ENCODE results near the gene UPF2. TPM values are rescaled to one million over a fixed set of nuclear protein-coding genes. Genes with fewer than 3 reads are reported as not detected.

The UPF2 gene
- total and polyA plus RNA-seq, 2 of the 13 experiments (the other 11 are each of a cell fraction or from before 2014, with no cell fraction given): 6.2 to 14.5 TPM

DNA sequence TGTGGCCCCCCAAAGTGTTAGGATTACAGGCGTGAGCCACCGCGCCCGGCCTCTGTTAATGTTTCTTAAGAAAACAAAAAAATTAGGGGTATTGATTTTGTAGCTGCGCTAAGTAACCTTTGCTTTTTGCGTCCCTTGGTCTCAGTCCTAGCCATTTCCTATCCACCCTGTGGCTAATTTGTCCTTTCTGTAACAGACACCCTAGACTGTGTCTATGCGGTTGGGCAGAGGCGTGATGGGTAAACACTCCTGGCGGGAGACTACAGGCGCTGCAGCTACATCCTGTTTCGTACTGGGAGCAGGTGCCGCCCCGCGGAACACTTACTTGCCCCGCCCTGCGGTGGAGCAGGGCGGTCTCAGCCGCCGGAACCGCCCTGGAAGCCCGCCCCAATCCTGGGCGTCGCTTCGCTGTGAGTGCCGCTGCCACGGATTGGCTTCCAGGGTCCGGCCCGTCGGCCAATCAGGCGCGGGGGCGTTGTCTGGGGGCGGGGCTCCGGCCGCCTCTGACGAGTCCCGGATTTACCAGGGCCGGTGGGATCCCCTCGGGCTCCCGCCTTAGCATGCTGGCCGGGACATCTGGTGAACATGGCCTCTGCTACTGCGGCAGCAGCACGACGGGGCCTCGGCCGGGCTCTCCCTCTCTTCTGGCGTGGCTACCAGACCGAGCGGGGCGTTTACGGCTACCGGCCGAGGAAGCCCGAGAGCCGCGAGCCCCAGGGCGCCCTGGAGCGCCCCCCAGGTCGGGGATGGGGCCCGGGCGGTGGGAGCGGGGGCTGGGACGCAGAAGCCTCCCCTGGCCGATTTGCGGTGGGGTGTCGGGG lies 26.1 kb upstream of the UPF2 start, which contains the start of gene DHTKD1 (continued):
- TF ChIP-seq, protein P1, sequence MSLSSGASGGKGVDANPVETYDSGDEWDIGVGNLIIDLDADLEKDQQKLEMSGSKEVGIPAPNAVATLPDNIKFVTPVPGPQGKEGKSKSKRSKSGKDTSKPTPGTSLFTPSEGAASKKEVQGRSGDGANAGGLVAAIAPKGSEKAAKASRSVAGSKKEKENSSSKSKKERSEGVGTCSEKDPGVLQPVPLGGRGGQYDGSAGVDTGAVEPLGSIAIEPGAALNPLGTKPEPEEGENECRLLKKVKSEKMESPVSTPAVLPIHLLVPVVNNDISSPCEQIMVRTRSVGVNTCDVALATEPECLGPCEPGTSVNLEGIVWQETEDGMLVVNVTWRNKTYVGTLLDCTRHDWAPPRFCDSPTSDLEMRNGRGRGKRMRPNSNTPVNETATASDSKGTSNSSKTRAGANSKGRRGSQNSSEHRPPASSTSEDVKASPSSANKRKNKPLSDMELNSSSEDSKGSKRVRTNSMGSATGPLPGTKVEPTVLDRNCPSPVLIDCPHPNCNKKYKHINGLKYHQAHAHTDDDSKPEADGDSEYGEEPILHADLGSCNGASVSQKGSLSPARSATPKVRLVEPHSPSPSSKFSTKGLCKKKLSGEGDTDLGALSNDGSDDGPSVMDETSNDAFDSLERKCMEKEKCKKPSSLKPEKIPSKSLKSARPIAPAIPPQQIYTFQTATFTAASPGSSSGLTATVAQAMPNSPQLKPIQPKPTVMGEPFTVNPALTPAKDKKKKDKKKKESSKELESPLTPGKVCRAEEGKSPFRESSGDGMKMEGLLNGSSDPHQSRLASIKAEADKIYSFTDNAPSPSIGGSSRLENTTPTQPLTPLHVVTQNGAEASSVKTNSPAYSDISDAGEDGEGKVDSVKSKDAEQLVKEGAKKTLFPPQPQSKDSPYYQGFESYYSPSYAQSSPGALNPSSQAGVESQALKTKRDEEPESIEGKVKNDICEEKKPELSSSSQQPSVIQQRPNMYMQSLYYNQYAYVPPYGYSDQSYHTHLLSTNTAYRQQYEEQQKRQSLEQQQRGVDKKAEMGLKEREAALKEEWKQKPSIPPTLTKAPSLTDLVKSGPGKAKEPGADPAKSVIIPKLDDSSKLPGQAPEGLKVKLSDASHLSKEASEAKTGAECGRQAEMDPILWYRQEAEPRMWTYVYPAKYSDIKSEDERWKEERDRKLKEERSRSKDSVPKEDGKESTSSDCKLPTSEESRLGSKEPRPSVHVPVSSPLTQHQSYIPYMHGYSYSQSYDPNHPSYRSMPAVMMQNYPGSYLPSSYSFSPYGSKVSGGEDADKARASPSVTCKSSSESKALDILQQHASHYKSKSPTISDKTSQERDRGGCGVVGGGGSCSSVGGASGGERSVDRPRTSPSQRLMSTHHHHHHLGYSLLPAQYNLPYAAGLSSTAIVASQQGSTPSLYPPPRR (CRISPR knock-in tag; IDR thresholded peaks at IDR 0.05; ENCODE audit: borderline replicate concordance): no peak
- TF ChIP-seq, protein P2, sequence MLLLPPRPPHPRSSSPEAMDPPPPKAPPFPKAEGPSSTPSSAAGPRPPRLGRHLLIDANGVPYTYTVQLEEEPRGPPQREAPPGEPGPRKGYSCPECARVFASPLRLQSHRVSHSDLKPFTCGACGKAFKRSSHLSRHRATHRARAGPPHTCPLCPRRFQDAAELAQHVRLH (CRISPR knock-in tag; IDR thresholded peaks at IDR 0.05; ENCODE audit: borderline replicate concordance, low read depth): peak; percentile 76; the same call in 1 of the 2 replicates
- TF ChIP-seq, protein P3, sequence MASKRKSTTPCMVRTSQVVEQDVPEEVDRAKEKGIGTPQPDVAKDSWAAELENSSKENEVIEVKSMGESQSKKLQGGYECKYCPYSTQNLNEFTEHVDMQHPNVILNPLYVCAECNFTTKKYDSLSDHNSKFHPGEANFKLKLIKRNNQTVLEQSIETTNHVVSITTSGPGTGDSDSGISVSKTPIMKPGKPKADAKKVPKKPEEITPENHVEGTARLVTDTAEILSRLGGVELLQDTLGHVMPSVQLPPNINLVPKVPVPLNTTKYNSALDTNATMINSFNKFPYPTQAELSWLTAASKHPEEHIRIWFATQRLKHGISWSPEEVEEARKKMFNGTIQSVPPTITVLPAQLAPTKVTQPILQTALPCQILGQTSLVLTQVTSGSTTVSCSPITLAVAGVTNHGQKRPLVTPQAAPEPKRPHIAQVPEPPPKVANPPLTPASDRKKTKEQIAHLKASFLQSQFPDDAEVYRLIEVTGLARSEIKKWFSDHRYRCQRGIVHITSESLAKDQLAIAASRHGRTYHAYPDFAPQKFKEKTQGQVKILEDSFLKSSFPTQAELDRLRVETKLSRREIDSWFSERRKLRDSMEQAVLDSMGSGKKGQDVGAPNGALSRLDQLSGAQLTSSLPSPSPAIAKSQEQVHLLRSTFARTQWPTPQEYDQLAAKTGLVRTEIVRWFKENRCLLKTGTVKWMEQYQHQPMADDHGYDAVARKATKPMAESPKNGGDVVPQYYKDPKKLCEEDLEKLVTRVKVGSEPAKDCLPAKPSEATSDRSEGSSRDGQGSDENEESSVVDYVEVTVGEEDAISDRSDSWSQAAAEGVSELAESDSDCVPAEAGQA (IDR thresholded peaks at IDR 0.05; ENCODE audit: low read depth): peak; percentile 13; the same call in 1 of the 2 replicates
- TF ChIP-seq, protein P3 (CRISPR knock-in tag; IDR thresholded peaks at IDR 0.05; ENCODE audit: borderline replicate concordance): no peak
- TF ChIP-seq, protein P4, sequence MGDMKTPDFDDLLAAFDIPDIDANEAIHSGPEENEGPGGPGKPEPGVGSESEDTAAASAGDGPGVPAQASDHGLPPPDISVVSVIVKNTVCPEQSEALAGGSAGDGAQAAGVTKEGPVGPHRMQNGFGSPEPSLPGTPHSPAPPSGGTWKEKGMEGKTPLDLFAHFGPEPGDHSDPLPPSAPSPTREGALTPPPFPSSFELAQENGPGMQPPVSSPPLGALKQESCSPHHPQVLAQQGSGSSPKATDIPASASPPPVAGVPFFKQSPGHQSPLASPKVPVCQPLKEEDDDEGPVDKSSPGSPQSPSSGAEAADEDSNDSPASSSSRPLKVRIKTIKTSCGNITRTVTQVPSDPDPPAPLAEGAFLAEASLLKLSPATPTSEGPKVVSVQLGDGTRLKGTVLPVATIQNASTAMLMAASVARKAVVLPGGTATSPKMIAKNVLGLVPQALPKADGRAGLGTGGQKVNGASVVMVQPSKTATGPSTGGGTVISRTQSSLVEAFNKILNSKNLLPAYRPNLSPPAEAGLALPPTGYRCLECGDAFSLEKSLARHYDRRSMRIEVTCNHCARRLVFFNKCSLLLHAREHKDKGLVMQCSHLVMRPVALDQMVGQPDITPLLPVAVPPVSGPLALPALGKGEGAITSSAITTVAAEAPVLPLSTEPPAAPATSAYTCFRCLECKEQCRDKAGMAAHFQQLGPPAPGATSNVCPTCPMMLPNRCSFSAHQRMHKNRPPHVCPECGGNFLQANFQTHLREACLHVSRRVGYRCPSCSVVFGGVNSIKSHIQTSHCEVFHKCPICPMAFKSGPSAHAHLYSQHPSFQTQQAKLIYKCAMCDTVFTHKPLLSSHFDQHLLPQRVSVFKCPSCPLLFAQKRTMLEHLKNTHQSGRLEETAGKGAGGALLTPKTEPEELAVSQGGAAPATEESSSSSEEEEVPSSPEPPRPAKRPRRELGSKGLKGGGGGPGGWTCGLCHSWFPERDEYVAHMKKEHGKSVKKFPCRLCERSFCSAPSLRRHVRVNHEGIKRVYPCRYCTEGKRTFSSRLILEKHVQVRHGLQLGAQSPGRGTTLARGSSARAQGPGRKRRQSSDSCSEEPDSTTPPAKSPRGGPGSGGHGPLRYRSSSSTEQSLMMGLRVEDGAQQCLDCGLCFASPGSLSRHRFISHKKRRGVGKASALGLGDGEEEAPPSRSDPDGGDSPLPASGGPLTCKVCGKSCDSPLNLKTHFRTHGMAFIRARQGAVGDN (CRISPR knock-in tag; IDR thresholded peaks at IDR 0.05): peak; percentile 81
- TF ChIP-seq RFX5 (IDR thresholded peaks at IDR 0.05; ENCODE audit: low read depth, low read length) (0 out of 2 replicates have a peak, but pooled peaks have one; percentile 36), TARDBP (CRISPR knock-in tag; IDR thresholded peaks at IDR 0.05) (no peak), FOXC1 (CRISPR knock-in tag; IDR thresholded peaks at IDR 0.05; ENCODE audit: borderline replicate concordance) (peak; percentile 49; the same call in 1 of the 2 replicates)
- TF ChIP-seq, protein P5, sequence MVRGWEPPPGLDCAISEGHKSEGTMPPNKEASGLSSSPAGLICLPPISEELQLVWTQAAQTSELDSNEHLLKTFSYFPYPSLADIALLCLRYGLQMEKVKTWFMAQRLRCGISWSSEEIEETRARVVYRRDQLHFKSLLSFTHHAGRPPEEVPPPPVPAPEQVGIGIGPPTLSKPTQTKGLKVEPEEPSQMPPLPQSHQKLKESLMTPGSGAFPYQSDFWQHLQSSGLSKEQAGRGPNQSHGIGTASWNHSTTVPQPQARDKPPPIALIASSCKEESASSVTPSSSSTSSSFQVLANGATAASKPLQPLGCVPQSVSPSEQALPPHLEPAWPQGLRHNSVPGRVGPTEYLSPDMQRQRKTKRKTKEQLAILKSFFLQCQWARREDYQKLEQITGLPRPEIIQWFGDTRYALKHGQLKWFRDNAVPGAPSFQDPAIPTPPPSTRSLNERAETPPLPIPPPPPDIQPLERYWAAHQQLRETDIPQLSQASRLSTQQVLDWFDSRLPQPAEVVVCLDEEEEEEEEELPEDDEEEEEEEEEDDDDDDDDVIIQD (CRISPR knock-in tag; IDR thresholded peaks at IDR 0.05; ENCODE audit: low read depth): peak; percentile 61; the same call in 1 of the 2 replicates
